Thyroid gland (tissue), 4 donors: ENCODE data around the gene SFXN5. TPM values are rescaled to one million over a fixed set of nuclear protein-coding genes. Genes with fewer than 3 reads are reported as not detected.

Experiments
- DNase-seq, 2 donors: peaks; one replicate each; pipeline ENCODE4 v3.0.0-alpha.2; 2019
- H3K27ac ChIP-seq, 3 donors: fragments of 200-600 bp; sonication (generic); 1 replicate in 2 of 3; 2 replicates in 1 of 3; pipeline ENCODE4 v1.5.1; 2016 to 2019; ENCODE audit warnings: mild to moderate bottlenecking in 1 of 3, moderate library complexity in 1 of 3
- H3K27me3 ChIP-seq: fragments of 200-600 bp; sonication (generic); one replicate; pipeline ENCODE4 v1.5.1; 2019
- H3K36me3 ChIP-seq, 2 donors: fragments of 200-600 bp; sonication (generic); one replicate each; pipeline ENCODE4 v1.5.1; 2016 to 2019
- H3K4me1 ChIP-seq, 2 donors: fragments of 200-600 bp; sonication (generic); one replicate each; pipeline ENCODE4 v1.5.1; 2017 to 2019
- H3K4me3 ChIP-seq, 3 donors: fragments of 200-600 bp; sonication (generic); replicated peaks in 1 of 3; 1 replicate in 2 of 3; 2 replicates in 1 of 3; pipeline ENCODE4 v1.5.1; 2016; ENCODE audit warnings: mild to moderate bottlenecking in 1 of 3
- H3K9me3 ChIP-seq: fragments of 200-600 bp; sonication (generic); one replicate; pipeline ENCODE4 v1.5.1; 2017
- POLR2A ChIP-seq, 2 donors: fragments of 450-650 bp; IDR thresholded peaks; one replicate each; pipeline ENCODE4 v1.6.1; 2017; ENCODE audit warnings: antibody characterized with exemption in 2 of 2, mild to moderate bottlenecking in 2 of 2, moderate library complexity in 1 of 2
- WGBS, 2 donors: methylation state at CpG; one replicate each; pipeline ENCODE4 v1.1.5; 2017; 5-methylcytosine and 5-hydroxymethylcytosine counted together
- intact Hi-C: fragments of 100-400 bp; cut with DNase I; formaldehyde crosslinking; loops from one replicate; pipeline ENCODE4 v1.15.1; 2023
- total RNA-seq, 4 donors: library from RNA; depleted of rRNA; stranded (reverse); fragments of >200 nt; gene quantifications; one replicate each; pipeline ENCODE4 v1.2.3, GENCODE V29; 2016
- TF ChIP-seq, protein P1 (sequence below), 6 experiments: fragments of 200-600 bp in 3 of 6; fragments of 450-650 bp in 3 of 6; sonication (generic) in 3 of 6; IDR thresholded peaks; one replicate each; pipeline ENCODE4 v1.5.1; 2016 to 2019; ENCODE audit warnings: antibody characterized with exemption in 6 of 6, mild to moderate bottlenecking in 2 of 6, inconsistent platforms in 1 of 6, moderate library complexity in 1 of 6

SFXN5 gene
- total RNA-seq, 4 donors from 2014 or later, result 10.3 to 17.2 (median 16.5) TPM

DNA sequence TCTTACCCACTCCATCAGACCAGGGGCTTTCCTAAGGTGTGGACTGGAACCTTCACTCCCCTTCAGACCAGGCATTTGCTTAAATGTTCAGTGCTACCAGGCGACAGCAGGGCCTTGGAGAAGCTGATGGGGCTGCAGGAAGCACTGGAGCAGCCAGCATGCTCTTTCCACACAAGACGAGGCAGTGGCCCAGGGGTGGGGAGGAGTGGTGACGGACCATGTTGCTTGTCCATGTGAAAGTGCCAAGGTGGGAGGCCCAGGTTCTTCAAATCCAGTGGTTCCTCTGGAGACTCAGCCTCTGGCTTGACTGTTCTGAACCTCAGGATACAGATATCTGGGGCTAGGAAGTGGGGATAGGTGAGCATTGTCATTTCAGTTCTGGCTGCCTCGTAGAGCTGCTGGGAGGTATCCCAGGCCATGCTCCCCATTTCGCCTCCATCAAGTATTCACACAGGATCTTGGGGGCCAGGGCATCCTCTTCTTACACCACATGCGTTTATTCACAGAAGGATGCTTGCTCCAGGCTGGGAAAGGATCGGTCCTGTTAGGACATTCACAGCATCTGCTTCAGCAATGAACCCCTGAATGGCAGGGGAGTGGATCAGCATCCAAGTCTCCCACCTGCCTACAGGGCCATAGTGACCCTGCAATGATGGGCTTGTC is 62.2 kb downstream of the SFXN5 start:
- Histone ChIP-seq H3K36me3 (no peaks in the 10 kb centered on the region), H3K27me3 (no peaks in the 10 kb centered on the region), H3K4me1 (no peaks in the 10 kb centered on the region), H3K9me3 (no peaks in the 10 kb centered on the region), H3K4me3 (no peak overlapping the region), H3K27ac (no peak overlapping the region)
- DNase-seq, result no peak
- no peak for TF ChIP-seq POLR2A (IDR thresholded peaks at IDR 0.05)
- TF ChIP-seq, protein P1, sequence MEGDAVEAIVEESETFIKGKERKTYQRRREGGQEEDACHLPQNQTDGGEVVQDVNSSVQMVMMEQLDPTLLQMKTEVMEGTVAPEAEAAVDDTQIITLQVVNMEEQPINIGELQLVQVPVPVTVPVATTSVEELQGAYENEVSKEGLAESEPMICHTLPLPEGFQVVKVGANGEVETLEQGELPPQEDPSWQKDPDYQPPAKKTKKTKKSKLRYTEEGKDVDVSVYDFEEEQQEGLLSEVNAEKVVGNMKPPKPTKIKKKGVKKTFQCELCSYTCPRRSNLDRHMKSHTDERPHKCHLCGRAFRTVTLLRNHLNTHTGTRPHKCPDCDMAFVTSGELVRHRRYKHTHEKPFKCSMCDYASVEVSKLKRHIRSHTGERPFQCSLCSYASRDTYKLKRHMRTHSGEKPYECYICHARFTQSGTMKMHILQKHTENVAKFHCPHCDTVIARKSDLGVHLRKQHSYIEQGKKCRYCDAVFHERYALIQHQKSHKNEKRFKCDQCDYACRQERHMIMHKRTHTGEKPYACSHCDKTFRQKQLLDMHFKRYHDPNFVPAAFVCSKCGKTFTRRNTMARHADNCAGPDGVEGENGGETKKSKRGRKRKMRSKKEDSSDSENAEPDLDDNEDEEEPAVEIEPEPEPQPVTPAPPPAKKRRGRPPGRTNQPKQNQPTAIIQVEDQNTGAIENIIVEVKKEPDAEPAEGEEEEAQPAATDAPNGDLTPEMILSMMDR (IDR thresholded peaks at IDR 0.05), result no peak
- intact Hi-C loops, result no loop called here
- WGBS, 2 donors, result 96 to 98% methylated on average over 7 of the region's 7 CpGs

- DNase-seq, result no peak
- intact Hi-C loops, result no loop called here
- no peaks in the 10 kb centered on the region for H3K4me1 ChIP-seq
- 93 to 94% methylated on average over 9 of the region's 9 CpGs for WGBS, 2 donors
- H3K27ac ChIP-seq, result no peak overlapping the region
- H3K36me3 ChIP-seq, result no peaks in the 10 kb centered on the region
- no peaks in the 10 kb centered on the region for H3K27me3 ChIP-seq
- no peaks in the 10 kb centered on the region for H3K9me3 ChIP-seq
- H3K4me3 ChIP-seq, result no peak overlapping the region
- TF ChIP-seq POLR2A (IDR thresholded peaks at IDR 0.05), result no peak
- TF ChIP-seq, protein P1 (IDR thresholded peaks at IDR 0.05), result no peak
Measured at GRCh38 chr2:73008766-73009135, 62.8 kb downstream of the SFXN5 start.

GRCh38 chr2:73007991-73008765 is 63.3 kb downstream of the SFXN5 start:
- Histone ChIP-seq H3K27ac (no peak overlapping the region), H3K4me3 (no peak overlapping the region), H3K4me1 (no peaks in the 10 kb centered on the region), H3K27me3 (no peaks in the 10 kb centered on the region), H3K9me3 (no peaks in the 10 kb centered on the region), H3K36me3 (no peaks in the 10 kb centered on the region)
- intact Hi-C loops, result no loop called here
- TF ChIP-seq POLR2A (IDR thresholded peaks at IDR 0.05), result no peak
- TF ChIP-seq, protein P1 (IDR thresholded peaks at IDR 0.05), result no peak
- DNase-seq, result no peak
- 97 to 98% methylated on average over 21 of the region's 21 CpGs for WGBS, 2 donors

DNA sequence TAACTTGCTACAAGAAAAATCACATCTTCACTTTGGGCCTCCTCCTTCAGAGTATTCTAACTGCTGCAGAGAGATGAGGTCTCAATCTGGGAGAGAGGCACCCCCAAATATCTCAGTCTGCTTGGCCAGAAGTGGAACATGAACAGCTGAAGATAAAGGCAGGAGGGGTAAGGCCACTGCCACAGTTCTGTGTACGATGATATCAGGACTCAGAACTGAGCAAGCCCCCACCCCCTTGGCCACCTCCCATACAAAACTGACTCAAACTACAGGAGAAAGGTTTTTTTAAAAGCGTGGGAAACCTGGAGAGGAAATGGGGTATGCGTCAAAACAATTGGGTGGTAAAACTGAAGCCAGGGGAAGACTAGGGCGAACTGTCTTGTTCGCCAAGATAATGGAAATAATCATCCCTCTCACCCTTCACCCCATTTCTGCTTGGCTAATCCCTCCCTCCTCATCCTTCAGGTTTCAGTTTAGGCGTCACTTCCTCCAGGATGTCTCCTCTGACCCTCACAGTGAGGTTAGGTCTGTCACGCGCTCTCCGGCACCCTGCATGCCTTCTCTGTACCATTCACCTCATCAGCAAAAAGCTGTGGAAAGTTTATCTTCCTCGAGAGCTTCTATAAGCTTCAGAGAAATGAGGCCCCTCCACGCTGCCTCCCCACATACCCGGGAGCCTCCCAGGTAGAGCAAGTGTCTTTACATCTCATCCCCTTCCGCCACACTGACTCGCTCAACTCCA is 64.4 kb downstream of the SFXN5 start:
- Histone ChIP-seq H3K36me3 (no peaks in the 10 kb centered on the region), H3K9me3 (no peaks in the 10 kb centered on the region), H3K27me3 (no peaks in the 10 kb centered on the region), H3K27ac (no peak overlapping the region), H3K4me3 (no peak overlapping the region), H3K4me1 (no peaks in the 10 kb centered on the region)
- no peak for DNase-seq
- no peak for TF ChIP-seq POLR2A (IDR thresholded peaks at IDR 0.05)
- TF ChIP-seq, protein P1 (IDR thresholded peaks at IDR 0.05), result no peak
- intact Hi-C loops, result no loop called here
- 88 to 89% methylated on average over 14 of the region's 14 CpGs for WGBS, 2 donors
